AML-193 (cell line): ENCODE results near the gene SLC4A2.
A peak's percentile ranks its signal among the peaks of the same experiment; 100 is the strongest.
"Not testable (repeated sequence)": the region's sequence is repeated elsewhere in the genome, so short reads cannot be mapped to it uniquely, and the experiment has no call there.

Experiments used
- DNase-seq, 2 experiments: peaks; one replicate each; lab custom pipeline; 2025; lab: John Stamatoyannopoulos, UW

Gene SLC4A2

GRCh38 chr7:151025924-151026671 is 33.3 kb upstream of the SLC4A2 start:
- DNase-seq, result no peak

DNA sequence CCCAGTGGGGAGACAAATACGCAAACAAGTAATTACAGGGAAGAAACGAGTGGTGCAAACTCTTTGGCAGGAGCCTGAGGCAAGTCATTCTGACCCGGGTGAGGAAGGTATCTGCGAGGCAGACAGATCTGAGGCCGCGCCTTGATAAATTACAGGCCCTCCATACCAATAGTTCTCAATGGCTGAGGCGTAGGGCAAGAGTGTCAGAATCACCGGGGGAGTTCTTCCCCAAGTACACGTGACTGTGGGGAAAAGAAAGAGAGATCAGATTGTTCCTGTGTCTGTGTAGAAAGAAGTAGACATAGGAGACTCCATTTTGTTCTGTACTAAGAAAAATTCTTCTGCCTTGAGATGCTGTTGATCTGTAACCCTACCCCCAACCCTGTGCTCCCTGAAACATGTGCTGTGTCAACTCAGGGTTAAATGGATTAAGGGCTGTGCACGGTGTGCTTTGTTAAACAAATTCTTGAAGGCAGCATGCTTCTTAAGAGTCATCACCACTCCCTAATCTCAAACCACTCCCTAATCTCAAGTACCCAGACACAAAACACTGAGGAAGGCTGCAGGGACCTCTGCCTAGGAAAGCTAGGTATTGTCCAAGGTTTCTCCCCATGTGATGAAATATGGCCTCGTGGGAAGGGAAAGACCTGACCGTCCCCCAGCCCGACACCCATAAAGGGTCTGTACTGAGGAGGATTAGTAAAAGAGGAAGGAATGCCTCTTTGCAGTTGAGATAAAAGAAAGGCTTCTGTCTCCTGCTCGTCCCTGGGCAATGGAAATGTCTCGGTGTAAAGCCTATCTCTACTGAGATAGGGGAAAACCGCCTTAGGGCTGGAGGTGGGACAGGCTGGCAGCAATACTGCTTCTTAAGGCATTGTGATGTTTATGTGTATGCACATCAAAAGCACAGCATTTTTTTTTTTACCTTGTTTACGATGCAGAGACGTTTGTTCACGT is 32.3 kb upstream of the SLC4A2 start:
- not testable (repeated sequence) for DNase-seq

GRCh38 chr7:151027728-151028130 is 31.7 kb upstream of the SLC4A2 start:
- DNase-seq, result not testable (repeated sequence)

GRCh38 chr7:151028131-151028947 is 31.1 kb upstream of the SLC4A2 start, which contains the start of gene ABCB8:
ABCB8 (plus strand) TSS chr7:151028450; CDS start chr7:151028516, 66 bp downstream.
- peak; percentile 93 to 95 for DNase-seq

DNA sequence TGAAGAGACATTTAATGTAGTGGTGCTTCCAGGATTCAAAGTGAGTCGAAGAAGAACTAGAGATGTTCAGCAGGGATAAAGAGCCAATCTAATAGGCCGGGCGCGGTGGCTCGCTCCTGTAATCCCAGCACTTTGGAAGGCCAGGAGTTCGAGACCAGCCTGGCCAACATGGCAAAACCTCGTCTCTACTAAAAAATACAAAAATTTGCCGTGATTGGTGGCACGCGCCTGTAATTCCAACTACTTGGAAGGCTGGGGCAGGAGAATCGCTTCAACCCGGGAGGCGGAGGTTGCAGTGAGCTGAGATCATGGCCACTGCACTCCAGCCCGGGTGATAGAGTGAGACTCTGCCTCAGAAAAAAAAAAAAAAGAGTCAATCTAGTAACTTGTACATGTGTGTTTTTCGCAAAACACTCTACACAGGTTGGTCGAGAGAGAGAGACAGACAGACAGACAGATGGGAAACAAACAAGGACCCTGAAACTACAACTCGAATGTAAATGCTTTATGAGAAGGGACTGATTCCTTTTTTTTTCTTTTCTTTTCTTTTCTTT is 30.4 kb upstream of the SLC4A2 start:
- no peak for DNase-seq

- no peak for DNase-seq
Observed at GRCh38 chr7:151031011-151031410, 28.4 kb upstream of the SLC4A2 start.

DNA sequence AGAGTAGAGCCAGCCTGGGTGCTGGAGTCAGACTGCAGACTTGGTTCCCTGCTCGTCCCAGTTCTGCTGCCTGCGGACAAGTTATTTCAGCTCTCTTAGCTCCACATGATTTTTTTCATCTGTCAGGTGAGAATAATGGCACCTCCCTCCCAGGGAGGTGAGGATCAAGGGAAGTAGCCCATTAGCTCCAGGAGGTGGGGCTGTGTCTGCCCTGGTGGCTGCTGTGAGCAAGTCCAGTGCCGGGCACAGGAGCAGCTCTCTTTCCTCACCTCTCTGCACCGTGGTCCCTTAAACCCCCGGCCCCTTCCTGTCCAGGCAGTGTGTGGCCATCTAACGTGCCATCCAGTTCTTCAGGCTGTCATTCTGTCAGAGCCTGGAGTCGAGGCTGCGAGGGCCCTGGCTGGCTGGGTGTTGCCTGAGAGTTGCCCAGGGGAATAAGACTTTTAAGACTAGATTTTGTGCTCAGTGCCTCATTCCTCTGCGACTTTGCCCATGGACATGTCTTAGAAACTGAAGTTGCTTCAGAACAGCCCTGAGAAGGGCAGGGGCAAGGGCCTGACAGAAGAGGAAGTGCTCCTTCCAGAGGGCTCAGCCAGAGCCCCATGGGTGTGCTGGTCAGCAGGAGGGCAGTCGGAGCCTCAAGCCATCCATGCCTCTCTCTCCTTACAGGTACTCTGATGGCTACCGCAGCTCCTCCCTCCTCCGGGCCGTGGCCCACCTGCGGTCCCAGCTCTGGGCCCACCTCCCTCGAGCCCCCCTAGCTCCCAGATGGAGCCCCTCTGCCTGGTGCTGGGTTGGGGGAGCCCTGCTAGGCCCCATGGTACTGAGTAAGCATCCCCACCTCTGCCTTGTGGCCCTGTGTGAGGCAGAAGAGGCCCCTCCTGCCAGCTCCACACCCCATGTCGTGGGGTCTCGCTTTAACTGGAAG is 26.2 kb upstream of the SLC4A2 start:
- peak in 1 of 2 experiments; percentile 2 for DNase-seq

DNA sequence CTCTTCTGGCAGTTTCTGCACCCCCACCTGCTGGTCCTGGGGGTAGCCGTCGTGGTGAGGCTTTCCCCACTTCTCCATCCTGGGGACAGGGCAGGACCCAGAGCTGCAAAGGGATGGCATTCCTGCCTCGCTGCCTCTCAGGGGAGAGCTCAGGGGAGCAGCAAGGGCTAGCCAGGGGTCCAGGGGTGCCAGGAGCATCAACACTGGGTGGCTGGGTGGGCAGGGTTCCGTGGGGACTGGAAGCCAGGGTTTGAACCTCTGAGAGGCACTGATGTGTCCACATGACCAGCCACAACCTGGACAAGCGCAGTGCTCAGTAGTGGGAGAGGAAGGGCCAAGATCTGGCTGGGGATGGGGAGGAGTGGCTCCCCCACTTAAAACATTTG is 25.5 kb upstream of the SLC4A2 start:
- no peak for DNase-seq

DNA sequence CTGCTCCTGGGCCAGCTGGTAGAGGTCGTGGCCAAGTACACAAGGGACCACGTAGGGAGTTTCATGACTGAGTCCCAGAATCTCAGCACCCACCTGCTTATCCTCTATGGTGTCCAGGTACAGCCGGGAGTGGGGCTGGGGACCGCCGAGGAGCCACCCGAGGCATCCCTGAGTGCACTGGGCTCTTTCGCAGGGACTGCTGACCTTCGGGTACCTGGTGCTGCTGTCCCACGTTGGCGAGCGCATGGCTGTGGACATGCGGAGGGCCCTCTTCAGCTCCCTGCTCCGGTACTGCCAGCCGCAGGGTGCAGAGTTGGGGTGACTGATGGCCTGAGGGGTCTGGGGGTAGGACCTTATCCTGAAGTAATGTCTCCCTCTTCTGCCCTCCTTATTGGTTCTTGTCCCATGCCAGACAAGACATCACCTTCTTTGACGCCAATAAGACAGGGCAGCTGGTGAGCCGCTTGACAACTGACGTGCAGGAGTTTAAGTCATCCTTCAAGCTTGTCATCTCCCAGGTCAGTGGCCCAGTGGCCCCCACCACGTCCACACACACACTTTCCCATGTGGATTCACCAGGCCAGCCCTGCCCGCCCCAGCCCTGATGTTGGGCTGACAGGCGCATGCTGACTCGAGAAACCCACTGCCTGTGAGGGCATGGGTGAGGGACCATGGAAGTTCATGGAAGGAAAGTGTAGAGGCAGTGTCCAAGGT is 24.9 kb upstream of the SLC4A2 start:
- DNase-seq, result no peak

DNA sequence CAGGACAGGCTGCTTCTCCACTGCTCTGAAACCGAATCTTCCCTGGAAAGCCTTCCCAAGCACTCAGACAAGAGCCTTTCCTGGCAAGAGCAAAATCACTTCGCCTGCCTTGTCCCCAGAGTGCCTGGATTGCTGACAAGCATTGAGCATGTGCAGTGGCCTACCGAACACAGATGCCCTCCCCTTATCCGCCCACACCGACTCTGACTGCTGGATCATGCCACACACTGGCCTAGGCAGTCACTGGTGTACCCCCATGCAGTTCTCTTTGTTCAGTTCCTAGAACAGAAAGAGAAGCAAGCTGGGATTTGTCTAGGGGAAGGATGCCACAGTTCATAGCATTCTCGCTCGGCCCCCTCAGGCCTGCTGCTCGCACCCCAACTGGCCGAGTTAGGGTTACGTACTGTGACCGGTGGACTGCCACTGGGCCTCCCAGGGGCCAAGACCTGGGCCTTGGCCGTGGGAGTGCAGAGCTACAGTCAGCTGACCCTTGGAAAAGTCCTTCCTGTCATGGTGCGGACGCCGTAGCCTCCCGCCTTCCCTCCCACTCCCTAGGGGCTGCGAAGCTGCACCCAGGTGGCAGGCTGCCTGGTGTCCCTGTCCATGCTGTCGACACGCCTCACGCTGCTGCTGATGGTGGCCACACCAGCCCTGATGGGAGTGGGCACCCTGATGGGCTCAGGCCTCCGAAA is 24.2 kb upstream of the SLC4A2 start:
- DNase-seq, result no peak

DNA sequence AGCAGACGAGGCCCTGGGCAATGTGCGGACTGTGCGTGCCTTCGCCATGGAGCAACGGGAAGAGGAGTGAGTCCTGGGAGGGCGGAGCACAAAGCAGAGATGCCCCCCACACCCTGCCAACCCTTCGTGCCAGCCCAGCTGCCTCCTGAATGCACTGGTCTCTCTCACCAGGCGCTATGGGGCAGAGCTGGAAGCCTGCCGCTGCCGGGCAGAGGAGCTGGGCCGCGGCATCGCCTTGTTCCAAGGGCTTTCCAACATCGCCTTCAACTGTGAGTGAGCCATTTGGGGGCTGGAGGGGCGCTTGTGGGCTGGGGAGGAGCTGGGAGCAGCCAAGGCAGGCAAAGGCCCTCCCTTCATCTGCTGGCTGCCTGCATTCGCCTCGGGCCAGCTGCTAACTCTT is 23.5 kb upstream of the SLC4A2 start:
- no peak for DNase-seq

- DNase-seq, result peak; percentile 51 to 55
Observed at GRCh38 chr7:151038951-151039849, 20.2 kb upstream of the SLC4A2 start.

GRCh38 chr7:151039850-151040548 is 19.4 kb upstream of the SLC4A2 start:
- DNase-seq, result no peak

GRCh38 chr7:151040616-151041375 is 18.6 kb upstream of the SLC4A2 start:
- DNase-seq, result no peak

DNA sequence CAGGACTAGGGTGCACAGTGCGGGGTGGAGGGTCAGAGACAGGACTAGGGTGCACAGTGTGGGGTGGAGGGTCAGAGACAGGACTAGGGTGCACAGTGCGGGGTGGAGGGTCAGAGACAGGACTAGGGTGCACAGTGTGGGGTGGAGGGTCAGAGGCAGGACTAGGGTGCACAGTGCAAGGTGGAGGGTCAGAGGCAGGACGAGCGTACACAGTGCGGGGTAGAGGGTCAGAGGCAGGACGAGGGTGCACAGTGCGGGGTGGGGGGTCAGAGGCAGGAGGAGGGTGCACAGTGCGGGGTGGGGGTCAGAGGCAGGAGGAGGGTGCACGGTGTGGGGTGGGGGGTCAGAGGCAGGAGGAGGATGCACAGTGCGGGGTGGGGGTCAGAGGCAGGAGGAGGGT is 15.9 kb upstream of the SLC4A2 start:
- not testable (repeated sequence) for DNase-seq

DNA sequence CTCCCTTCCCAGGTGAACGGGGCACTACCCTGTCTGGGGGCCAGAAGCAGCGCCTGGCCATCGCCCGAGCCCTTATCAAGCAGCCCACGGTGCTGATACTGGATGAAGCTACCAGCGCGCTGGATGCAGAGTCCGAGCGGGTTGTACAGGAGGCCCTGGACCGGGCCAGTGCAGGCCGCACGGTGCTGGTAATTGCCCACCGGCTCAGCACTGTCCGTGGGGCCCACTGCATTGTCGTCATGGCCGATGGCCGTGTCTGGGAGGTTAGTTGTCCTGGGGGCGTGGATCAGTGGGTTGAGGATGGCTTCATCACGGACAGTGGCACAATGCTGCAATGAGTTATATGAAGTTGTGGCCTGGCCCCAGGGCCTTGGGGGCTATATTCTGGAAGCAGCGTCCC is 15.4 kb upstream of the SLC4A2 start:
- no peak for DNase-seq

GRCh38 chr7:151045262-151045661 is 14.1 kb upstream of the SLC4A2 start:
- DNase-seq, result no peak
